ENCODE results near the gene PMVK.

DNA sequence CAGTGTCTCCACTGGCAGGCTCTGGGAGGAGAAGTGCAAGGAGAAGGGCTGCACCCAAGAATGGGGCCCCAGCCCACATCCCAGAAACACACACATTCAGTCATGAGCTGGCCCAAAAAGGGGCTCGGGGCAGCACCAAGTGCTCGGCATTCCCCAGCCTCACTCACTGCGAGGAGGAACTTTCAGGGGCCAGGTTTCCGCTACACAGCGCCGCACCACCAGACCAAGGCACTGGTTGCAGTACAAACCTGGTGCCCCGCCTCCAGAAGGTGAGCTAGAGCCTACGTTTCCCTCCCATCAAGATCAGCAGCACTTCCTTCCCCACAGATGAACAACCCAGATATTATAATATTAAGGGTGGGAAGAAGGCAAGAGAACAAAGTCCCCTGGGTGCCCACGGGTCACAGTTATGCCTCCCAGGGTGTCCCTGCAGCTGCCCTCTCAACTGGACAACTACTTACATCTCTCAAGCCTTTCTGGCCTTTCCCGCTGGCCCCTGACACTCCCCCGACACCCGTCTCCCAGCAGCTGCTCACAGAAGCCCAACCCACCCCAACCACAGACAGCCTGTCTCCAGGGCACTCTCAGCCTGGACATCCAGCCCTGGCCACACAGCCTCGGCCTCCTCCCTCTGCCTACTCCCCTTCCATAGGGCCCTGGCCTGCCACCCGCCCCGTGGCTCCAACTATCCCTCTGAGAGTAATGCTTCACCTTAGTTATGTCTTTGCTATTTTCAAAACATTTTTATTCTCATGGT is 15.6 kb upstream of the PMVK start:
- TF ChIP-seq POLR2A (IDR thresholded peaks at IDR 0.05; ENCODE audit: low read depth, low read length) (no peak), POLR2AphosphoS5 (IDR thresholded peaks at IDR 0.05; ENCODE audit: low read depth, low read length) (no peak)
